T-cell (primary cell): Measurements from ENCODE around the gene CDHR1. TPM values are rescaled to one million over a fixed set of nuclear protein-coding genes. Genes with fewer than 3 reads are reported as not detected.

Experiments used
- ATAC-seq, 4 experiments: fragments of 200-7000 bp in 3 of 4; fragments of 150-1000 bp in 1 of 4; cut with Tn5 transposase; replicated peaks in 1 of 4; 1 replicate in 3 of 4; 2 replicates in 1 of 4; pipeline ENCODE4 v1.10.0; 2021; ENCODE audit warnings: moderate library complexity in 3 of 4, mild to moderate bottlenecking in 2 of 4, moderate number of reproducible peaks in 1 of 4
- CTCF ChIA-PET, 2 donors: fragments of 300-600 bp; sonication (Branson Sonifier 250); formaldehyde crosslinking; loops; one replicate each; lab custom pipeline; 2022; ENCODE audit warnings: antibody characterized with exemption in 2 of 2; lab: Charles Lee
- POLR2A ChIA-PET, 2 donors: fragments of 300-600 bp; sonication (Branson Sonifier 250); formaldehyde crosslinking; loops; one replicate each; lab custom pipeline; 2022; ENCODE audit warnings: antibody characterized with exemption in 2 of 2; lab: Charles Lee
- DNase-seq, 35 experiments: peaks; one replicate each; pipeline versions ENCODE4 v3.0.0 to v3.0.0-alpha.2; 2013 to 2023
- H3K27ac ChIP-seq: one replicate; pipeline ENCODE4 v1.5.1; 2013; ENCODE audit warnings: low read length
- H3K27me3 ChIP-seq, 2 experiments: replicated peaks in 1 of 2; 1 replicate in 1 of 2; 2 replicates in 1 of 2; pipeline versions ENCODE4 v1.6.1 to v1.7.0; 2013; ENCODE audit warnings: low read length in 1 of 2, mixed read lengths in 1 of 2; ENCODE audit not compliant: control insufficient read depth in 2 of 2, insufficient read depth in 2 of 2; ENCODE audit errors: extremely low read depth in 1 of 2
- H3K36me3 ChIP-seq, 2 donors: 1 replicate in 1 of 2; 2 replicates in 1 of 2; pipeline versions ENCODE4 v1.6.1 to v1.7.0; 2013; ENCODE audit warnings: low read length in 1 of 2; ENCODE audit not compliant: control insufficient read depth in 2 of 2, insufficient read depth in 1 of 2; ENCODE audit errors: extremely low read depth in 1 of 2
- H3K4me1 ChIP-seq, 2 experiments: 1 replicate in 1 of 2; 2 replicates in 1 of 2; pipeline versions ENCODE4 v1.6.1 to v1.7.0; 2013; ENCODE audit warnings: low read length in 2 of 2, mixed read lengths in 1 of 2; ENCODE audit not compliant: insufficient read depth in 2 of 2, control insufficient read depth in 1 of 2; ENCODE audit errors: extremely low read depth in 1 of 2
- H3K4me3 ChIP-seq, 2 donors: 1 replicate in 1 of 2; 2 replicates in 1 of 2; pipeline versions ENCODE4 v1.5.1 to v1.7.0; 2013; ENCODE audit warnings: mild to moderate bottlenecking in 2 of 2, low read length in 1 of 2, moderate library complexity in 1 of 2; ENCODE audit not compliant: control insufficient read depth in 1 of 2; ENCODE audit errors: extremely low read depth in 1 of 2
- H3K9me3 ChIP-seq: 2 replicates; pipeline ENCODE4 v1.7.0; 2013
- H3K27ac Mint-ChIP-seq, 2 donors: one replicate each; pipeline ENCODE4 v1.8.0; 2020 to 2021; ENCODE audit warnings: mild to moderate bottlenecking in 2 of 2, mixed read lengths in 2 of 2
- H3K27me3 Mint-ChIP-seq, 2 donors: one replicate each; pipeline ENCODE4 v1.8.0; 2021 to 2022; ENCODE audit warnings: mixed read lengths in 2 of 2
- H3K36me3 Mint-ChIP-seq: one replicate; pipeline ENCODE4 v1.8.0; 2021; ENCODE audit warnings: mixed read lengths
- H3K4me1 Mint-ChIP-seq, 3 donors: one replicate each; pipeline ENCODE4 v1.8.0; 2020 to 2022; ENCODE audit warnings: mixed read lengths in 3 of 3, mild to moderate bottlenecking in 1 of 3
- H3K4me3 Mint-ChIP-seq, 3 donors: one replicate each; pipeline ENCODE4 v1.8.0; 2020 to 2022; ENCODE audit warnings: mild to moderate bottlenecking in 3 of 3, mixed read lengths in 3 of 3, moderate library complexity in 3 of 3
- H3K9me3 Mint-ChIP-seq, 3 donors: one replicate each; pipeline ENCODE4 v1.8.0; 2020 to 2022; ENCODE audit warnings: mixed read lengths in 3 of 3
- WGBS: methylation state at CpG from one replicate; pipeline ENCODE4 v1.1.5; 2013; ENCODE audit warnings: missing lambda C conversion rate; ENCODE audit not compliant: insufficient coverage; 5-methylcytosine and 5-hydroxymethylcytosine counted together
- total RNA-seq, 35 experiments: library from RNA in 6 of 35; stranded (reverse) in 6 of 35; fragments of 120-200 nt in 1 of 35; gene quantifications; one replicate each; pipeline versions ENCODE4 v1.2.1 to v1.2.4 and lab custom pipeline; 2013 to 2026

CDHR1 gene
- total RNA-seq, 5 donors from 2014 or later (not counting 1 experiment from before 2014, with no cell fraction given): 0.41 to 2.1 (median 1.1) TPM

DNA sequence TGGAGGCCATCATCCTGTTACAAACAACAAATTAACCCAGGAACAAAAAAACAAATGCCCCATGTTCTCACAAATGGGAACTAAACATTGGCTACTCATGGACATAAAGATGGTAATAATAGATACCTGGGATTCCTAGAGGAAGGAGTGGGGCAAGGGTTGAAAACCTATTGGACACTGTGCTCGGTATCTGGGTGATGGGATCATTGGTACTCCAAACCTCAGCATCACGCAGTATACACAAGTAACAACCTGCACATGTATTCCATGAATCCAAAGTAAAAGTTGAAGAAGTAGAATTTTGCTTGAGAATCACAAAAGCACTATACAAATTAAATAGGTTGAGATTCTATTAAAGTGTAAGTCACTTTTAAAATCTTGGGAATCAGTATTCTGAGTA lies 38.3 kb upstream of the CDHR1 start:
- Mint-ChIP-seq H3K27me3 (no peaks in the 10 kb centered on the region), H3K4me3 (no peak overlapping the region), H3K4me1 (peaks cover 8 to 19% (median 17%) of the 10 kb centered on the region in 3 donors), H3K27ac (peak overlapping the region in 1 of 2 donors; percentile 62), H3K36me3 (peaks cover 22% of the 10 kb centered on the region), H3K9me3 (no peaks in the 10 kb centered on the region)
- no peak for DNase-seq
- no peak for ATAC-seq
- Histone ChIP-seq H3K36me3 (peaks cover 1 to 35% of the 10 kb centered on the region in 2 donors), H3K4me3 (no peak overlapping the region), H3K9me3 (no peaks in the 10 kb centered on the region), H3K27ac (no peak overlapping the region), H3K27me3 (no peaks in the 10 kb centered on the region), H3K4me1 (peaks cover 0 to 4% of the 10 kb centered on the region in 2 experiments)
- ChIA-PET CTCF (interaction anchor here in 1 of 2 donors (1.2 kb wide), 1 partner anchor 8 kb away, joined by 5 read pairs; no protein-coding TSS in a partner anchor), POLR2A (interaction anchor here in 1 of 2 donors (1.0 to 1.4 kb wide), 2 partner anchors 8 to 16 kb away, joined by 3 to 5 read pairs; no protein-coding TSS in a partner anchor)
- WGBS: no CpG with 5 or more reads among the region's 2 CpGs

DNA sequence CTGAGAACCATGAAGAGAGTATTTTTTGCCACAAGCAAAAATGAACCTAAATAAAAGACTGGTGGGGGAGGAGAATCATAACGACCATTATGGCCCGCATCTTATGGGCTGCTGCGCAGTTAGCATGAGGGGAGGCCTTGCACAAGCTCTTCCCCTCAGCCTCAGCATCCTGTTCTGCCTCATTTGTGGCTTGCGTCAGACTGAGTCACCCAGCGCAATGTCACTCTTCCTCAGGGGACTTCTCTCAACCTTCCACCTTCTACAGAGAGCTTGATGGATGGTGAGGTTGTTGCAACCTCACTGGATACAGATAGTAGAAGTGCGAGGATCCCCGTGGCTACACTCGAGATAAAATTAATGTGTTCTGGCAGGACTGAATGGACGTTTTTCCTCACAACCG lies 37.6 kb upstream of the CDHR1 start:
- CTCF ChIA-PET: interaction anchor here in 1 of 2 donors (0.8 to 1.2 kb wide), 4 partner anchors 9 to 218 kb away, joined by 3 to 5 read pairs (median 3); no protein-coding TSS in a partner anchor
- H3K27ac Mint-ChIP-seq: peak overlapping the region; percentile 10 to 62
- Histone ChIP-seq H3K27ac (peak overlapping the region; percentile 11), H3K9me3 (no peaks in the 10 kb centered on the region), H3K36me3 (peaks cover 0 to 29% of the 10 kb centered on the region in 2 donors), H3K4me1 (peaks cover 0 to 4% of the 10 kb centered on the region in 2 experiments), H3K27me3 (no peaks in the 10 kb centered on the region), H3K4me3 (no peak overlapping the region)
- no peak overlapping the region for H3K4me3 Mint-ChIP-seq
- H3K4me1 Mint-ChIP-seq: peaks cover 8 to 17% (median 14%) of the 10 kb centered on the region in 3 donors
- H3K27me3 Mint-ChIP-seq: no peaks in the 10 kb centered on the region
- peak; percentile 69 to 96 (median 86) for ATAC-seq
- peak in 31 of 35 experiments; percentile 8 to 63 (median 38) for DNase-seq
- H3K9me3 Mint-ChIP-seq: no peaks in the 10 kb centered on the region
- peaks cover 19% of the 10 kb centered on the region for H3K36me3 Mint-ChIP-seq
- POLR2A ChIA-PET: interaction anchor here in 1 of 2 donors (1.0 to 1.4 kb wide), 2 partner anchors 9 to 16 kb away, joined by 3 to 5 read pairs; no protein-coding TSS in a partner anchor
- 80% methylated on average over 5 of the region's 10 CpGs for WGBS

DNA sequence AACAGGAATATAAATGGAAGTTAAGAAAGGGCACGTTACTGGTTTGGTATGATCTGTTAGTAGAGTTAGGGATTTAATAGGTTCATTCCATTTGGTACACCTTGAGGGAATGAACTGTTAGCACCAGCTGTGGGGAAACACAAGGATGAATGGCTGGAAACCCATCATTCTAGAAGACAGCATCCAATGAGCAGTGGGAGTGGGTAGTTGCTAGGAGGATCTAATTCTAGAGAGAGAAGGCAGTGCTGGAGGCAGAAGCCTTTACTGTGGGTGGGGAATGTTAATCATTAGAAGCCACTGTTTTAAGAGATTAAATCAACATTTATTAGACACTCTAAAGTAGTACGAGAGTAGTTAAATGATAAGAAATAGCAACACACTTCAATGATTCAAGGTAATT lies 36.3 kb upstream of the CDHR1 start:
- H3K27me3 Mint-ChIP-seq: peaks cover under 1 to 2% of the 10 kb centered on the region in 2 donors

DNA sequence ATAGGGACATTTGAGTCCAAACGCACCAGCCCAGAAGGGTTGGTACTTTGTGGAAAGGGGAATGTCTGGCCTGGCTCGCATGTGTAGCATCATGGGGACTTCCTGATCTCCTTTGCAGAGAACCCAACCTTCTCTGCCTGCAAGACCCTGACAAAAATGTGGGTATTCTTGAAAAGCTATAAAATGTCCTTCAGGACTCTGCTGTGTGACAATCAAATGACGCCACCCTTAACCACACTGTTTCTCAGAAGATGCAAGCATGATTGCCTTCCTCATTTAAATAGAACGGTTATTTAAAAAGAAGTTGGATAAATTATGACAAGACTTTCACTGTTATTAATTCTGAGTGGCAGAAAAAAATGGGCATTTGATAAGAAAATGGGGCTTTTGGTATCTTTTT lies 35.8 kb upstream of the CDHR1 start:
- no peak for DNase-seq
- H3K9me3 Mint-ChIP-seq: no peaks in the 10 kb centered on the region

More for the DNA sequence above, 36.3 kb upstream of the CDHR1 start:
- Histone ChIP-seq H3K27ac (no peak overlapping the region), H3K27me3 (no peaks in the 10 kb centered on the region), H3K4me3 (no peak overlapping the region), H3K4me1 (peaks cover 0 to 4% of the 10 kb centered on the region in 2 experiments), H3K36me3 (peaks cover 0 to 16% of the 10 kb centered on the region in 2 donors), H3K9me3 (no peaks in the 10 kb centered on the region)
- ChIA-PET CTCF (no interaction called here), POLR2A (no interaction called here)
- Mint-ChIP-seq H3K4me1 (peaks cover 8 to 17% (median 14%) of the 10 kb centered on the region in 3 donors), H3K9me3 (no peaks in the 10 kb centered on the region), H3K36me3 (peaks cover 14% of the 10 kb centered on the region), H3K4me3 (no peak overlapping the region), H3K27ac (no peak overlapping the region)
- WGBS: 100% methylated on average over 1 of the region's 2 CpGs
- no peak for ATAC-seq
- no peak for DNase-seq

DNA sequence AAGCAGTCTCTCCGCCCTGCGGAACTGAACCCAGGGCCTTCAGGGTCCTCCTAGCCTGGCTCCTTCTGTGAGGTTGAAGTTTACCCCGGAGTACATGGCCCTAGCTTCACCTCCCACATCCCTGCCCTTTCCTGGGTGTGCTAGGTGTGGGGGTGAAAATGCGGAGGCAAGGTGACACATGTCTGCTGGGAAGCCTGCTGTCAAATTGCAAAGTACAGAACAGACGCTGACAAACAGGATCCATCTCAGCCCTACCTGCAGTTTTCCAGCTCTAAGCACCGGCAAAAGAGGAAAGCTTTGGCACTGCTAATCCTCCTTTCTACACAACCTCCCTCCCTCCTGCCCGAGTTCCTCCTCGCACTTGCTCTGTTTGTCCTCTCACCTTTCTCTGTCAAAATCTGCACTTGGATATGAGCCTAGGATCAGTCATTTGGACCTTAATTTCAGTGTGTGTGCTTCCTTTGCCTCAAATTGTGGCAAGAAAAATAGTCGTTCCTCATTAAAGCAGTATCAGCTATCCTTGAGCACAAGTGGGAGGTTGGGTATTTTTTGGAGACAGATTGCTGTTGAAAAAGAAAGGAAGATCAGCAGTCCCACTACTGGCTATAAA lies 35.2 kb upstream of the CDHR1 start:
- no peak for DNase-seq
- CTCF ChIA-PET: no interaction called here
- H3K4me3 Mint-ChIP-seq: no peak overlapping the region
- no peak overlapping the region for H3K27ac Mint-ChIP-seq
- H3K9me3 Mint-ChIP-seq: no peaks in the 10 kb centered on the region
- H3K4me3 ChIP-seq: no peak overlapping the region
- H3K36me3 ChIP-seq: peaks cover 0 to 7% of the 10 kb centered on the region in 2 donors
- peaks cover 8 to 17% (median 14%) of the 10 kb centered on the region in 3 donors for H3K4me1 Mint-ChIP-seq
- H3K27ac ChIP-seq: no peak overlapping the region
- POLR2A ChIA-PET: interaction anchor here in 1 of 2 donors (1.1 kb wide), 1 partner anchor 22 kb away, joined by 5 read pairs; no protein-coding TSS in a partner anchor
- H3K27me3 Mint-ChIP-seq: peaks cover 3 to 10% of the 10 kb centered on the region in 2 donors
- ATAC-seq: no peak
- 42% methylated on average over 7 of the region's 9 CpGs for WGBS
- peaks cover 0 to 4% of the 10 kb centered on the region in 2 experiments for H3K4me1 ChIP-seq
- H3K27me3 ChIP-seq: no peaks in the 10 kb centered on the region
- H3K9me3 ChIP-seq: no peaks in the 10 kb centered on the region
- peaks cover 6% of the 10 kb centered on the region for H3K36me3 Mint-ChIP-seq

More for the DNA sequence above, 35.8 kb upstream of the CDHR1 start:
- ChIA-PET POLR2A (interaction anchor here in 1 of 2 donors (1.1 kb wide), 1 partner anchor 21 kb away, joined by 5 read pairs; no protein-coding TSS in a partner anchor), CTCF (no interaction called here)
- H3K4me1 Mint-ChIP-seq: peaks cover 8 to 17% (median 14%) of the 10 kb centered on the region in 3 donors
- H3K4me3 Mint-ChIP-seq: no peak overlapping the region
- Histone ChIP-seq H3K27me3 (no peaks in the 10 kb centered on the region), H3K36me3 (peaks cover 0 to 11% of the 10 kb centered on the region in 2 donors), H3K4me3 (no peak overlapping the region), H3K27ac (no peak overlapping the region), H3K4me1 (peaks cover 0 to 4% of the 10 kb centered on the region in 2 experiments), H3K9me3 (no peaks in the 10 kb centered on the region)
- peaks cover 3 to 7% of the 10 kb centered on the region in 2 donors for H3K27me3 Mint-ChIP-seq
- H3K36me3 Mint-ChIP-seq: peaks cover 9% of the 10 kb centered on the region
- ATAC-seq: no peak
- WGBS: no CpG with 5 or more reads among the region's 4 CpGs
- H3K27ac Mint-ChIP-seq: no peak overlapping the region

DNA sequence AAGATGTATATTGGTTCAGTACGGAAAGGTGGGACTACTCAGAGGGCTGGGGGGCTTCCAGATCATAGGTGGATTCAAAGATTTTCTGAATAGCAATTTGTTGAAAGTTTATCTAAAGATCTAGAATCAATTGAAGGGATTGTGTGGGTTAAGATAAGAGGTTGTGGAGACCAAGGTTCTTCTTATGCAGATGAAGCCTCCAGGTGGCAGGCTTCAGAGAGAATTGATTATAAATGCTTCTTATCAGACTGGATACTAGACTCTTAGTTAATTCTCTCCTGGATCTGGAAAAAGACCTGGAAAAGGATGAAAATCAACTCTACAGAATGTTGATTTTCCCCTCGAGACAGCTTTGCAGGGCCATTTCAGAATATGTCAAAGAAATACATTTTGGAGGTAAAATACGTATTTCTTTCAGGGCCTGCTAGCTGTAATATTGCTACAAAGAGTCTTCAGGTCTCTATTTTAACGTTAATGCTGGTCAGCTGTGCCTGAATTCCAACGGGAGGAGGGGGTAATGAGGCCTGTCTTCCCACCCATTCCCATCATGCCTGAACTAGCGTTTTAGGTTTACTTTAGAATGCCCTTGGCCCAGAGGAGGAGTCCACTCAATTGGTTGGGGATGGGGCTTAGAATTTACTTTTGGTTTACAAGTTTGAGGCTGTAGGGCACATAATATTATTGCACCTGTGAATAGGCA lies 33.5 kb upstream of the CDHR1 start:
- DNase-seq (no peak), ATAC-seq (no peak)
- H3K4me3 Mint-ChIP-seq: no peak overlapping the region
- no peaks in the 10 kb centered on the region for H3K36me3 ChIP-seq
- peaks cover 0 to 4% of the 10 kb centered on the region in 2 experiments for H3K4me1 ChIP-seq
- no peak overlapping the region for H3K27ac Mint-ChIP-seq
- POLR2A ChIA-PET: no interaction called here
- H3K4me3 ChIP-seq: no peak overlapping the region
- peaks cover 8 to 17% (median 14%) of the 10 kb centered on the region in 3 donors for H3K4me1 Mint-ChIP-seq
- WGBS: 80% methylated on average over 1 of the region's 6 CpGs
- no peak overlapping the region for H3K27ac ChIP-seq
- no peaks in the 10 kb centered on the region for H3K36me3 Mint-ChIP-seq
- no peaks in the 10 kb centered on the region for H3K27me3 ChIP-seq
- no peaks in the 10 kb centered on the region for H3K9me3 Mint-ChIP-seq
- CTCF ChIA-PET: interaction anchor here in 1 of 2 donors (2.0 kb wide), 1 partner anchor 13 kb away, joined by 7 read pairs; no protein-coding TSS in a partner anchor
- H3K27me3 Mint-ChIP-seq: peaks cover 7 to 14% of the 10 kb centered on the region in 2 donors
- H3K9me3 ChIP-seq: no peaks in the 10 kb centered on the region
